ENCODE results near the gene NR2C2. TPM values are rescaled to one million over a fixed set of nuclear protein-coding genes. Genes with fewer than 3 reads are reported as not detected.
"Not testable (repeated sequence)": the region's sequence is repeated elsewhere in the genome, so short reads cannot be mapped to it uniquely, and the experiment has no call there.

NR2C2 gene
- total and polyA plus RNA-seq, 9 of the 15 experiments (the other 6 are each of a cell fraction or from before 2014, with no cell fraction given) = 6.1 to 33.0 (median 14.6) TPM

- Histone ChIP-seq H3K79me2 (ENCODE audit: control insufficient read depth, insufficient read depth, low read length) (peaks cover 18% of the 10 kb centered on the region), H3K27ac (ENCODE audit: extremely low read depth, low read depth, low read length) (no peak overlapping the region), H3K9me1 (ENCODE audit: control insufficient read depth, insufficient read depth, low read length) (no peaks in the 10 kb centered on the region), H3K4me1 (replicated peaks in 1 of 2; ENCODE audit: control insufficient read depth in 2 of 2, insufficient read depth in 2 of 2, low read length in 2 of 2) (no peaks in the 10 kb centered on the region), H4K20me1 (replicated peaks; ENCODE audit: control insufficient read depth, insufficient read depth, low read length) (no peaks in the 10 kb centered on the region), H3K27me3 (ENCODE audit: control insufficient read depth in 2 of 2, insufficient read depth in 2 of 2, low read length in 2 of 2) (no peaks in the 10 kb centered on the region), H3K4me2 (ENCODE audit: insufficient read depth, low read length) (no peak overlapping the region), H3K36me3 (ENCODE audit: control insufficient read depth, insufficient read depth, low read length) (peaks cover 4% of the 10 kb centered on the region; the same call in 1 of the 3 replicates), H3K9me3 (replicated peaks; ENCODE audit: control insufficient read depth, insufficient read depth, low read depth, low read length) (no peaks in the 10 kb centered on the region), H3K4me3 (no peak overlapping the region), H2AFZ (ENCODE audit: low read depth, low read length) (no peak overlapping the region), H3K9ac (ENCODE audit: insufficient read depth in 1 of 2, low read depth in 2 of 2, low read length in 2 of 2) (no peak overlapping the region)
- ATAC-seq (no peak), DNase-seq (ENCODE audit: extremely low read depth in 1 of 4, low spot score in 3 of 4) (no peak), FAIRE-seq (no peak)
- ChIA-PET POLR2A (interaction anchor here (1.3 kb wide), 1 partner anchor 10 kb away, joined by 3 read pairs; no protein-coding TSS in a partner anchor), CTCF (ENCODE audit: low intra/inter-chr PET ratio) (no interaction called here)
- BruUV-seq (replicated peaks) = no TSS peak
- TF ChIP-seq ZNF146 (CRISPR knock-in tag; IDR thresholded peaks at IDR 0.05; ENCODE audit: unreplicated experiment) = peak; percentile 41
- peak; percentile 9 for TF ChIP-seq RBM25 (IDR thresholded peaks at IDR 0.05; ENCODE audit: low read depth, low read length, severe bottlenecking)
- no peak for TF ChIP-seq NUFIP1 (IDR thresholded peaks at IDR 0.05; ENCODE audit: partially characterized antibody)
- TF ChIP-seq MTA2 (IDR thresholded peaks at IDR 0.05; ENCODE audit: low read depth) = no peak
- no peak for TF ChIP-seq NFATC3 (IDR thresholded peaks at IDR 0.05)
- no peak for TF ChIP-seq ZC3H11A (IDR thresholded peaks at IDR 0.05; ENCODE audit: low read depth, low read length)
- TF ChIP-seq RFX1 (IDR thresholded peaks at IDR 0.05) = no peak
- intact Hi-C loops (cut with micrococcal nuclease) = no loop called here
- in situ Hi-C loops (cut with MboI) = no loop called here
- WGBS (ENCODE audit: insufficient coverage, low coverage, missing lambda C conversion rate) = 57% methylated on average over 1 of the region's 1 CpG
Measured at GRCh38 chr3:14997941-14998340, 50.6 kb downstream of the NR2C2 start.

DNA sequence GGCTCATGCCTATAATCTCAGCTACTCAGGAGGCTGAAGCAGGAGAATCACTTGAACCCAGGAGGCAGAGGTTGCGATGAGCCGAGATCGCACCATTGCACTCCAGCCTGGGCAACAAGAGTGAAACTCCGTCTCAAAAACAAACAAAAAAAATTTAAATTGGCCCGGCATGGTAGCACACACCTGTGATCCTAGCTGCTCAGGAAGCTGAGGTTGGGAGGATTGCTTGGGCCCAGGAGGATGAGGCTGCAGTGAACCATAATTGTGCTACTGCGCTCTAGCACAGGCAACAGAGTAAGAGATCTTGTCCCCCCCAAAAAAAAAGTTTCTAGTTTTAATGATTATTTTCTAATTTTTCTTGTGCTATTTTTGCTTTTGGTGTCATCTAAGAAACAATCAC is 51.8 kb downstream of the NR2C2 start:
- H3K4me2 ChIP-seq (ENCODE audit: insufficient read depth, low read length); CTCF ChIA-PET (ENCODE audit: low intra/inter-chr PET ratio); H4K20me1 ChIP-seq (replicated peaks; ENCODE audit: control insufficient read depth, insufficient read depth, low read length); intact Hi-C loops (cut with micrococcal nuclease); H3K27ac ChIP-seq (ENCODE audit: extremely low read depth, low read depth, low read length); H2AFZ ChIP-seq (ENCODE audit: low read depth, low read length); BruUV-seq (replicated peaks); in situ Hi-C loops (cut with MboI); DNase-seq (ENCODE audit: extremely low read depth in 1 of 4, low spot score in 3 of 4); H3K9me1 ChIP-seq (ENCODE audit: control insufficient read depth, insufficient read depth, low read length); H3K4me3 ChIP-seq; FAIRE-seq; H3K9ac ChIP-seq (ENCODE audit: insufficient read depth in 1 of 2, low read depth in 2 of 2, low read length in 2 of 2); H3K36me3 ChIP-seq (ENCODE audit: control insufficient read depth, insufficient read depth, low read length); H3K9me3 ChIP-seq (replicated peaks; ENCODE audit: control insufficient read depth, insufficient read depth, low read depth, low read length); H3K4me1 ChIP-seq (replicated peaks in 1 of 2; ENCODE audit: control insufficient read depth in 2 of 2, insufficient read depth in 2 of 2, low read length in 2 of 2); H3K27me3 ChIP-seq (ENCODE audit: control insufficient read depth in 2 of 2, insufficient read depth in 2 of 2, low read length in 2 of 2); ATAC-seq: not testable (repeated sequence)
- POLR2A ChIA-PET = interaction anchor here (0.6 kb wide), 1 partner anchor 38 kb away, joined by 3 read pairs; no protein-coding TSS in a partner anchor
- WGBS (ENCODE audit: insufficient coverage, low coverage, missing lambda C conversion rate) = 93% methylated on average over 6 of the region's 6 CpGs
- H3K79me2 ChIP-seq (ENCODE audit: control insufficient read depth, insufficient read depth, low read length) = peaks cover 18% of the 10 kb centered on the region
